Activated B cell treated with CpG ODN at 0.5 μM for 24 hours (primary cell): Measurements from ENCODE around the gene NCF2. TPM values are rescaled to one million over a fixed set of nuclear protein-coding genes. Genes with fewer than 3 reads are reported as not detected.
A peak's percentile ranks its signal among the peaks of the same experiment; 100 is the strongest.

ENCODE experiments used
- ATAC-seq: fragments of 200-7000 bp; cut with Tn5 transposase; one replicate; pipeline ENCODE4 v1.10.0; 2021; ENCODE audit warnings: low read depth, mild to moderate bottlenecking, moderate library complexity
- CTCF ChIA-PET: fragments of 350-600 bp; sonication (Branson Sonifier 250); formaldehyde crosslinking; loops from one replicate; lab custom pipeline; 2021; ENCODE audit warnings: antibody characterized with exemption; lab: Charles Lee
- POLR2A ChIA-PET: fragments of 350-600 bp; sonication (Branson Sonifier 250); formaldehyde crosslinking; loops from one replicate; lab custom pipeline; 2021; ENCODE audit warnings: antibody characterized with exemption; lab: Charles Lee
- DNase-seq: peaks from one replicate; pipeline ENCODE4 v3.0.0; 2022
- H3K27ac Mint-ChIP-seq: one replicate; pipeline ENCODE4 v1.8.0; 2020; ENCODE audit warnings: mixed read lengths
- H3K27me3 Mint-ChIP-seq: one replicate; pipeline ENCODE4 v1.8.0; 2021; ENCODE audit warnings: mixed read lengths
- H3K36me3 Mint-ChIP-seq: one replicate; pipeline ENCODE4 v1.8.0; 2021; ENCODE audit warnings: low read depth, mixed read lengths
- H3K4me1 Mint-ChIP-seq: one replicate; pipeline ENCODE4 v1.8.0; 2021; ENCODE audit warnings: mixed read lengths
- H3K4me3 Mint-ChIP-seq: one replicate; pipeline ENCODE4 v1.8.0; 2020; ENCODE audit warnings: mild to moderate bottlenecking, mixed read lengths
- H3K9me3 Mint-ChIP-seq: one replicate; pipeline ENCODE4 v1.8.0; 2020; ENCODE audit warnings: mixed read lengths
- CTCF ChIP-seq: fragments of 200-600 bp; IDR thresholded peaks from one replicate; pipeline ENCODE4 v1.8.0; 2022; ENCODE audit warnings: antibody characterized with exemption, mild to moderate bottlenecking
- intact Hi-C: fragments of 100-400 bp; cut with micrococcal nuclease; formaldehyde crosslinking; loops from one replicate; pipeline ENCODE4 v1.15.1; 2024
- total RNA-seq: library from RNA; stranded (reverse); gene quantifications from 2 replicates; pipeline ENCODE4 v1.2.3, GENCODE V29; 2022

Gene NCF2
- total RNA-seq, 1 donor from 2014 or later, result 101 TPM

- peaks cover 51% of the 10 kb centered on the region for H3K36me3 Mint-ChIP-seq
- intact Hi-C loops, result no loop called here
- peak overlapping the region; percentile 24 for H3K27ac Mint-ChIP-seq
- ChIA-PET CTCF (no interaction called here), POLR2A (interaction anchor here (0.6 to 6.4 kb wide), 2 partner anchors 11 to 15 kb away, joined by 5 to 80 read pairs; partner anchors contain the start of gene NCF2)
- H3K4me1 Mint-ChIP-seq, result peaks cover 23% of the 10 kb centered on the region
- no peak overlapping the region for H3K4me3 Mint-ChIP-seq
- DNase-seq, result no peak
- ATAC-seq, result no peak
- no peak for TF ChIP-seq CTCF
- no peaks in the 10 kb centered on the region for H3K9me3 Mint-ChIP-seq
- H3K27me3 Mint-ChIP-seq, result no peaks in the 10 kb centered on the region
These were observed 12.3 kb downstream of the NCF2 start for GRCh38 chr1:183577897-183578465.

- DNase-seq (no peak), ATAC-seq (no peak)
- no peaks in the 10 kb centered on the region for H3K27me3 Mint-ChIP-seq
- H3K27ac Mint-ChIP-seq, result no peak overlapping the region
- peaks cover 15% of the 10 kb centered on the region for H3K4me1 Mint-ChIP-seq
- POLR2A ChIA-PET, result interaction anchor here (6.4 kb wide), 1 partner anchor 13 kb away, joined by 80 read pairs; the partner anchor contains the start of gene NCF2
- no peaks in the 10 kb centered on the region for H3K9me3 Mint-ChIP-seq
- peaks cover 57% of the 10 kb centered on the region for H3K36me3 Mint-ChIP-seq
- intact Hi-C loops, result no loop called here
- CTCF ChIA-PET, result no interaction called here
- H3K4me3 Mint-ChIP-seq, result no peak overlapping the region
- TF ChIP-seq CTCF, result no peak
These were observed 13.7 kb downstream of the NCF2 start for GRCh38 chr1:183576537-183576936.

GRCh38 chr1:183575606-183576005 is 14.7 kb downstream of the NCF2 start:
- intact Hi-C loops, result no loop called here
- H3K27me3 Mint-ChIP-seq, result no peaks in the 10 kb centered on the region
- no peak overlapping the region for H3K4me3 Mint-ChIP-seq
- DNase-seq (no peak), ATAC-seq (no peak)
- peaks cover 64% of the 10 kb centered on the region for H3K36me3 Mint-ChIP-seq
- no peaks in the 10 kb centered on the region for H3K9me3 Mint-ChIP-seq
- TF ChIP-seq CTCF, result no peak
- CTCF ChIA-PET, result no interaction called here
- POLR2A ChIA-PET, result interaction anchor here (6.4 kb wide), 1 partner anchor 14 kb away, joined by 80 read pairs; the partner anchor contains the start of gene NCF2
- no peak overlapping the region for H3K27ac Mint-ChIP-seq
- H3K4me1 Mint-ChIP-seq, result peaks cover 10% of the 10 kb centered on the region

GRCh38 chr1:183572721-183573120 is 17.5 kb downstream of the NCF2 start:
- intact Hi-C loops, result no loop called here
- TF ChIP-seq CTCF, result no peak
- CTCF ChIA-PET, result no interaction called here
- Mint-ChIP-seq H3K27me3 (no peaks in the 10 kb centered on the region), H3K9me3 (no peaks in the 10 kb centered on the region), H3K4me3 (no peak overlapping the region), H3K36me3 (peaks cover 78% of the 10 kb centered on the region), H3K27ac (no peak overlapping the region), H3K4me1 (peaks cover 13% of the 10 kb centered on the region)
- DNase-seq (no peak), ATAC-seq (no peak)
- POLR2A ChIA-PET, result no interaction called here

- ChIA-PET CTCF (no interaction called here), POLR2A (interaction anchor here (0.7 kb wide), 1 partner anchor 59 kb away, joined by 4 read pairs; no protein-coding TSS in a partner anchor)
- TF ChIP-seq CTCF, result no peak
- H3K4me1 Mint-ChIP-seq, result peaks cover 23% of the 10 kb centered on the region
- intact Hi-C loops, result no loop called here
- no peaks in the 10 kb centered on the region for H3K27me3 Mint-ChIP-seq
- ATAC-seq (no peak), DNase-seq (no peak)
- no peak overlapping the region for H3K27ac Mint-ChIP-seq
- peaks cover 80% of the 10 kb centered on the region for H3K36me3 Mint-ChIP-seq
- H3K4me3 Mint-ChIP-seq, result no peak overlapping the region
- H3K9me3 Mint-ChIP-seq, result no peaks in the 10 kb centered on the region
These were observed 18.5 kb downstream of the NCF2 start for GRCh38 chr1:183571678-183572268.
